HAP-1 (cell line): Measurements from ENCODE around the gene LBX2.

ENCODE experiments used
- DNase-seq, 2 experiments: peaks; one replicate each; pipeline ENCODE4 v3.0.0-alpha.2; 2016 to 2020; ENCODE audit warnings: low spot score in 2 of 2
- H3K27me3 ChIP-seq: fragments of 250-450 bp; sonication (Bioruptor Pico); 2 replicates; pipeline ENCODE4 v1.5.1; 2020; ENCODE audit warnings: low read depth, mild to moderate bottlenecking, moderate library complexity
- H3K36me3 ChIP-seq: fragments of 250-450 bp; sonication (Bioruptor Pico); replicated peaks from 2 replicates; pipeline ENCODE4 v1.5.1; 2020; ENCODE audit warnings: mild to moderate bottlenecking
- H3K4me1 ChIP-seq: fragments of 250-450 bp; sonication (Bioruptor Pico); 2 replicates; pipeline ENCODE4 v1.5.1; 2020; ENCODE audit warnings: mild to moderate bottlenecking
- H3K4me3 ChIP-seq: fragments of 250-450 bp; sonication (Bioruptor Pico); 2 replicates; pipeline ENCODE4 v1.5.1; 2020; ENCODE audit warnings: mild to moderate bottlenecking, moderate library complexity
- H3K9me3 ChIP-seq: fragments of 250-450 bp; sonication (Bioruptor Pico); 2 replicates; pipeline ENCODE4 v1.5.1; 2020; ENCODE audit warnings: mild to moderate bottlenecking, moderate library complexity
- in situ Hi-C: fragments of 300-500 bp; cut with MboI; formaldehyde crosslinking; loops from 3 replicates; pipeline ENCODE4 v1.14.3; 2020; ENCODE audit warnings: low sequenced_read_pairs, inconsistent platforms, mixed read lengths

The LBX2 gene

DNA sequence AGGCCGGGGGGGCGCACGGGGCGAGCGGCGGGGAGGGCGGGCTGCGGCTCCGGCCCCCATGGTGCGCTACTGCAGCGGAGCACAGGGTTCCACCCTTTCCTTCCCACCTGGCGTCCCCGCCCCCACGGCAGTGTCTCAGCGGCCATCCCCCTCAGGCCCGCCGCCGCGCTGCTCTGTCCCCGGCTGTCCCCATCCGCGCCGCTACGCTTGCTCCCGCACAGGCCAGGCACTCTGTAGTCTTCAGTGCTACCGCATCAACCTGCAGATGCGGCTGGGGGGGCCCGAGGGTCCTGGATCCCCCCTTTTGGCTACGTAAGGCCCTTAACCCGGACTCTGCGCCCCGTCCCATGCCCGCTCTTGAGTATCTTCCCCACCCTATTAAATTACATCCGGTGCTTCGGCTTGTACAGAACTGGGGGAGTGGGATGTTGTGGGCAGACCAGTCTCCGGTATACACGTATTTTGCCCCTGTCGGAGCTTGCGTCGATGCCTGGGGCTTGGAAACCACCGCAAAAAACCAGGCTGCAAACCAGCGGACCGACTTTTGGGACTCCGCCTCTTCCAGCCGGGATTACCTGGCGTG is 41.8 kb downstream of the LBX2 start:
- peaks cover 18% of the 10 kb centered on the region for H3K36me3 ChIP-seq
- peak; percentile 33 to 83 for DNase-seq
- no peaks in the 10 kb centered on the region for H3K9me3 ChIP-seq
- peaks cover 16% of the 10 kb centered on the region for H3K4me1 ChIP-seq
- peak overlapping the region; percentile 71 for H3K4me3 ChIP-seq
- in situ Hi-C loops, result loop anchor here (10.0 kb wide), 1 partner anchor 723 kb away; the partner anchor contains the start of gene TPRKB
- H3K27me3 ChIP-seq, result no peaks in the 10 kb centered on the region

DNA sequence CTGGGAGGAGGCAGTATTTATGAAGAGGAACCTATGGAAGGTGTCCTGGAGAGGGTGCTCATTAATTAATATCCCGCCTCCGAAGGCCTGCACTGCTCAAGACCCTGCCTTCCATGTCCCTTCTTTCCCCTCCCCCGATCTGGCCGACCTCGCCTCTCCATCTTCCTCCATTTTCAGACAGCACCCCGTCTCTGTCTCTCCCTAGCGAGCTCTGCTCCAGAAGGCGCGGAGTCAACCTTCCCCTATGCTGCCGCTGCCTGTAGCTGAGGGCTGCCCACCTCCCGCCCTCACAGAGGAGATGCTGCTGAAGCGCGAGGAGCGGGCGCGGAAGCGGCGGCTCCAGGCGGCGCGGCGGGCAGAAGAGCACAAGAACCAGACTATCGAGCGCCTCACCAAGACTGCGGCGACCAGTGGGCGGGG is 42.3 kb downstream of the LBX2 start:
- Histone ChIP-seq H3K4me1 (peaks cover 16% of the 10 kb centered on the region), H3K27me3 (no peaks in the 10 kb centered on the region), H3K36me3 (peaks cover 13% of the 10 kb centered on the region), H3K9me3 (no peaks in the 10 kb centered on the region), H3K4me3 (peak overlapping the region; percentile 71)
- in situ Hi-C loops, result loop anchor here (10.0 kb wide), 1 partner anchor 722 kb away; the partner anchor contains the start of gene TPRKB
- DNase-seq, result no peak

DNA sequence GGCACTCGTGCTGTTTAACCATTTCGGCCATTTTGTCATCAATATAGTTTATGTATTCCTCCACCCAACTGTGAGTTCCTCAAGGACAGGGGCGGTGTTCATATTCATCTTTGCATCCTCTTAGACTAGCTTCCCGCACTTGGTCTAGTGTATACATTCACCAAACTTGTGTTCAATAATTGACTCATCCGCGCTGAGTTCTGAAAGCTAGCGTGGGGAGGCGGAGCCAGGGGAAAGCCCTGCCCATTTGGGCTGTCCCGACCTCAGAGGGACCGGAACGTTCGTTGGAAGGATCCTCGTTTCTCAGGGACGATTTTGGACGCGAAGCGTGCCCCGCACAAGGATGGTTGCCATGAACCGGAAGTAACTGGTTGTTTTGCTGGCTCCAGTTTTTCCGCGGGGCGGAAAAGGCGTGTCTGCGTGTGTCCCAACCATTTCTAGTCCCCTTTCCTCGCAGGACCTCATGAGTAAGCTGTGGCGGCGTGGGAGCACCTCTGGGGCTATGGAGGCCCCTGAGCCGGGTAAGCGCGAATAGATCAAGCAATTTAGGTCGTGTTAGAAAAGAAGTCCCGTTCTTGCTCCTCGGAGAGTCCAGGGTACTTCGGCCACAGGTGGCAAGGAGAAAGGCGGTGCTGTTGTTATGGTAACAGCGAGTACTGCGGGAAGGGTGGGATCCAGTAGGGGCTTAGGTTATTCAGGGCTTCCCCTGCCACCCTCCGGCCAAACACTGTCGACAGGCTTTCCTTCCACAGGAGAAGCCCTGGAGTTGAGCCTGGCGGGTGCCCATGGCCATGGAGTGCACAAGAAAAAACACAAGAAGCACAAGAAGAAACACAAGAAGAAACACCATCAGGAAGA is 44.5 kb downstream of the LBX2 start, which contains the start of gene INO80B:
INO80B (plus strand) TSS at position 434 of the 858 bp plus-strand sequence; CDS start at position 464, 30 bp downstream.
- Histone ChIP-seq H3K36me3 (no peaks in the 10 kb centered on the region), H3K9me3 (no peaks in the 10 kb centered on the region), H3K27me3 (no peaks in the 10 kb centered on the region), H3K4me3 (peak within 1 kb of the TSS; percentile 58), H3K4me1 (peaks cover 16% of the 10 kb centered on the region)
- in situ Hi-C loops, result loop anchor here (10.0 kb wide), 1 partner anchor 720 kb away; the partner anchor contains the start of gene TPRKB
- DNase-seq, result peak; percentile 85 to 96

DNA sequence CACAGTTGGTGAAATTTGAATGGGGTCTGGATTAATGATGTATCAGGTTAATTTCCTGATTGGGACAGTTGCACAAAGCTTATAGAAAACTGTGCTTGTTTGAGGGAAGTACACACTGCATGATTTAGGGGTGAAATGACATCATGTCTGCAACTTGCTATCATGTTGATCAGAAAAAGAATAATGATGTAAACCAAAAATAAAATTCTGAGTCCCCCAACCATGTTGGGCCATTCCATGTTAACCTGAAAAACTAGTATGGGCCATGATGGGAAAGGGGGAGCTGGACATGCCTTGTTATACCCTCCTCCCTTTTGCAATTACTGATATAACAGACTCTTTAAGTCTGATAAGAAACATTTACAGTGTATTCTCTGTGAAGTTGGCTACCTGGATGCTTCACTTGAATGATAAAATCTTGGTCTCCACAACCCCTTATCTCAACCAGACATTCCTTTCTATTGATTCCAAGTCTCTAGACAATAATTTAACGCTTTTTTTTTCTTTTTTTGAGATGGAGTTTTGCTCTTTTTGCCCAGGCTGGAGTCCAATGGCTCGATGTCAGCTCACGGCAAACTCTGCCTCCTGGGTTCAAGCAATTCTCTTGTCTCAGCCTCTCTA is 48.7 kb downstream of the LBX2 start:
- no peak for DNase-seq
- in situ Hi-C loops, result loop anchor here (10.0 kb wide), 1 partner anchor 716 kb away; the partner anchor contains the start of gene TPRKB
- no peaks in the 10 kb centered on the region for H3K36me3 ChIP-seq
- H3K4me1 ChIP-seq, result 0 out of 2 replicates have a peak, but pooled peaks cover 3% of the 10 kb centered on the region
- no peaks in the 10 kb centered on the region for H3K27me3 ChIP-seq
- no peaks in the 10 kb centered on the region for H3K9me3 ChIP-seq
- H3K4me3 ChIP-seq, result no peak overlapping the region

DNA sequence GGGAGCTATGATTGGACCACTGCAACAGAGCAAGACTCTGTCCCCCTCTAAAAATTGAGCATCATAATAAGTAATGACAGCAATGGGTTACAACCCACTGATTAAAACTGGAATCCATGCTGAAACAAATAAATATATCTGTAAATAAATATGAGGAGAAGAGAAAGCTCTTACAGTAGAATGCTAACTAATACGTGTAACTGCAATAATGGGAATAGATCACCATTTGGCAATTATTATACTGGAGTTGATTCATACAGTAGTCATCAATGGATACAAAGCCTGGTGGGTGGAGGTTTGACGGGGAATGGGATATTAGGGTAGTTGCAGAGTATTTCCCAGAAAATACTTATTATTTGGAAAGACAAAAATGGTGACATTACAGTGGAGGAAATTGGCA is 50.6 kb downstream of the LBX2 start:
- peaks cover 6% of the 10 kb centered on the region; the same call in 1 of the 2 replicates for H3K4me1 ChIP-seq
- H3K27me3 ChIP-seq, result no peaks in the 10 kb centered on the region
- H3K9me3 ChIP-seq, result no peaks in the 10 kb centered on the region
- no peak for DNase-seq
- in situ Hi-C loops, result no loop called here
- H3K36me3 ChIP-seq, result no peaks in the 10 kb centered on the region
- no peak overlapping the region for H3K4me3 ChIP-seq
